Activated B cell treated with CpG ODN at 0.5 μM for 24 hours (primary cell): ENCODE data around the gene KDM4B. TPM values are rescaled to one million over a fixed set of nuclear protein-coding genes. Genes with fewer than 3 reads are reported as not detected.

Experiments used
- ATAC-seq: fragments of 200-7000 bp; cut with Tn5 transposase; one replicate; pipeline ENCODE4 v1.10.0; 2021; ENCODE audit warnings: low read depth, mild to moderate bottlenecking, moderate library complexity
- CTCF ChIA-PET: fragments of 350-600 bp; sonication (Branson Sonifier 250); formaldehyde crosslinking; loops from one replicate; lab custom pipeline; 2021; ENCODE audit warnings: antibody characterized with exemption; lab: Charles Lee
- POLR2A ChIA-PET: fragments of 350-600 bp; sonication (Branson Sonifier 250); formaldehyde crosslinking; loops from one replicate; lab custom pipeline; 2021; ENCODE audit warnings: antibody characterized with exemption; lab: Charles Lee
- DNase-seq: peaks from one replicate; pipeline ENCODE4 v3.0.0; 2022
- H3K27ac Mint-ChIP-seq: one replicate; pipeline ENCODE4 v1.8.0; 2020; ENCODE audit warnings: mixed read lengths
- H3K27me3 Mint-ChIP-seq: one replicate; pipeline ENCODE4 v1.8.0; 2021; ENCODE audit warnings: mixed read lengths
- H3K36me3 Mint-ChIP-seq: one replicate; pipeline ENCODE4 v1.8.0; 2021; ENCODE audit warnings: low read depth, mixed read lengths
- H3K4me1 Mint-ChIP-seq: one replicate; pipeline ENCODE4 v1.8.0; 2021; ENCODE audit warnings: mixed read lengths
- H3K4me3 Mint-ChIP-seq: one replicate; pipeline ENCODE4 v1.8.0; 2020; ENCODE audit warnings: mild to moderate bottlenecking, mixed read lengths
- H3K9me3 Mint-ChIP-seq: one replicate; pipeline ENCODE4 v1.8.0; 2020; ENCODE audit warnings: mixed read lengths
- intact Hi-C: fragments of 100-400 bp; cut with micrococcal nuclease; formaldehyde crosslinking; loops from one replicate; pipeline ENCODE4 v1.15.1; 2024
- total RNA-seq: library from RNA; stranded (reverse); gene quantifications from 2 replicates; pipeline ENCODE4 v1.2.3, GENCODE V29; 2022
- TF ChIP-seq, protein P1 (sequence below): fragments of 200-600 bp; IDR thresholded peaks from one replicate; pipeline ENCODE4 v1.8.0; 2022; ENCODE audit warnings: antibody characterized with exemption, mild to moderate bottlenecking

KDM4B gene
- total RNA-seq, 1 donor from 2014 or later, result 88.9 TPM

DNA sequence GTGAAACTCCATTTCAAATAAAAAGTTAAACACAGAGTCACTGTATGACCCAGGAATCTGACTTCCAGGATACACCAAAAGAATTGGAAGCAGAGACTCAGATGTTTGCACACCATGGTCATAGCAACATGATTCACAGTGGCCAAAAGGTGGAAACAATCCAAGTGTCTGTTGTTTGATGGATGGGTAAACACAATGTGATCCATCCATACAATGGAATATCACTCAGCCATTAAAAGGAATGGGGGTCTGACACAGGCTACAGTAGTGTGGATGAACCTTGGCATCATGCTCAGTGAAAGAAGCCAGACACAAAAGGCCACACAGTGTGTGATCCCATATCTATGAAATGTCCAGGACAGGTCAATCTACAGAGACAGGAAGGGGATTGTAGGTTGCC, 197.3 kb downstream of the KDM4B start:
- Mint-ChIP-seq H3K27ac (no peak overlapping the region), H3K4me3 (no peak overlapping the region), H3K27me3 (no peaks in the 10 kb centered on the region), H3K4me1 (no peaks in the 10 kb centered on the region), H3K36me3 (no peaks in the 10 kb centered on the region), H3K9me3 (no peaks in the 10 kb centered on the region)
- TF ChIP-seq, protein P1, sequence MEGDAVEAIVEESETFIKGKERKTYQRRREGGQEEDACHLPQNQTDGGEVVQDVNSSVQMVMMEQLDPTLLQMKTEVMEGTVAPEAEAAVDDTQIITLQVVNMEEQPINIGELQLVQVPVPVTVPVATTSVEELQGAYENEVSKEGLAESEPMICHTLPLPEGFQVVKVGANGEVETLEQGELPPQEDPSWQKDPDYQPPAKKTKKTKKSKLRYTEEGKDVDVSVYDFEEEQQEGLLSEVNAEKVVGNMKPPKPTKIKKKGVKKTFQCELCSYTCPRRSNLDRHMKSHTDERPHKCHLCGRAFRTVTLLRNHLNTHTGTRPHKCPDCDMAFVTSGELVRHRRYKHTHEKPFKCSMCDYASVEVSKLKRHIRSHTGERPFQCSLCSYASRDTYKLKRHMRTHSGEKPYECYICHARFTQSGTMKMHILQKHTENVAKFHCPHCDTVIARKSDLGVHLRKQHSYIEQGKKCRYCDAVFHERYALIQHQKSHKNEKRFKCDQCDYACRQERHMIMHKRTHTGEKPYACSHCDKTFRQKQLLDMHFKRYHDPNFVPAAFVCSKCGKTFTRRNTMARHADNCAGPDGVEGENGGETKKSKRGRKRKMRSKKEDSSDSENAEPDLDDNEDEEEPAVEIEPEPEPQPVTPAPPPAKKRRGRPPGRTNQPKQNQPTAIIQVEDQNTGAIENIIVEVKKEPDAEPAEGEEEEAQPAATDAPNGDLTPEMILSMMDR, result no peak
- CTCF ChIA-PET, result interaction anchor here (1.2 kb wide), 1 partner anchor 135 kb away, joined by 3 read pairs; no protein-coding TSS in a partner anchor
- DNase-seq (no peak), ATAC-seq (no peak)
- POLR2A ChIA-PET, result no interaction called here
- intact Hi-C loops, result no loop called here

DNA sequence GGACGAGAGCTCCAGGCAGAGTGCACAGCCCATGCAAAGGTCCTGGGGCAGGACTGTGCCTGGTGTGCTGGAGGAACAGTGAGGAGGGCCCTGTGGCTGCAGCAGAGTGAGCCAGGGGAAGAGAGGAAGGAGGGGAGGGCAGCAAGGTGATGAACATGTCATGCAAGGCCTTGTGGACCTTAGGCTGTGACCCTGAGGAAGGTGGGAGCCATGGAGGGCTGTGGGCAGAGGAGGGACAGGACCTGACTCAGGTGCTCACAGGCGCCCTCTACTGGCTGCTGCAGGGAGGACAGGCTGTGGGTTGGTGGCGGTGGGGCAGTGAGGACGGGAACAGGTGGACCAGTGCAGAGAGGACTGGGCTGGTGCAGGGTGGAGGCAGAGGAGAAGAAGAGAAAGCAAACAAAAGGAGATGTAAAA, 201.4 kb downstream of the KDM4B start:
- CTCF ChIA-PET, result interaction anchor here (1.9 kb wide), 1 partner anchor 117 kb away, joined by 5 read pairs; no protein-coding TSS in a partner anchor
- Mint-ChIP-seq H3K4me3 (no peak overlapping the region), H3K36me3 (no peaks in the 10 kb centered on the region), H3K27me3 (no peaks in the 10 kb centered on the region), H3K4me1 (no peaks in the 10 kb centered on the region), H3K9me3 (no peaks in the 10 kb centered on the region), H3K27ac (no peak overlapping the region)
- TF ChIP-seq, protein P1, result no peak
- intact Hi-C loops, result no loop called here
- DNase-seq, result peak; percentile 43
- POLR2A ChIA-PET, result no interaction called here
- peak; percentile 64 for ATAC-seq

DNA sequence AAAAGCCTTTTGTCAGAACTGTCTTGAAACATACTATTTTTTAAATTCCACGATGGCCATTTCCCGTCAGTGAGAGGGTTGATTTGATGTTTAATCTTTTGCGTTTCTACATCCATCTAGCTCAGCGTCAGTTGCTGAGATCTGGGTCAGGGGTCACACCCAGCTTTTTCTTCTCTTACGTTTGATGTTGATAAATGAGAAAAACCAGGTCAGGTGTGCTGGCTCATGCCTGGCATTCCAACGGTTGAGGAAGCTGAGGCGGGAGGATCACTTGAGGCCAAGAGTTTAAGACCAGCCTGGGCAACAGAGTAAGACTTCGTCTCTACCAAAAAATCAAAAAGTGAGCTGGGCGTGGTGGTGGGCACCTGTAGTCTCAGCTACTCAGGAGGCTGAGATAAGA, 202.8 kb downstream of the KDM4B start:
- POLR2A ChIA-PET, result no interaction called here
- TF ChIP-seq, protein P1, result no peak
- no peak overlapping the region for H3K27ac Mint-ChIP-seq

DNA sequence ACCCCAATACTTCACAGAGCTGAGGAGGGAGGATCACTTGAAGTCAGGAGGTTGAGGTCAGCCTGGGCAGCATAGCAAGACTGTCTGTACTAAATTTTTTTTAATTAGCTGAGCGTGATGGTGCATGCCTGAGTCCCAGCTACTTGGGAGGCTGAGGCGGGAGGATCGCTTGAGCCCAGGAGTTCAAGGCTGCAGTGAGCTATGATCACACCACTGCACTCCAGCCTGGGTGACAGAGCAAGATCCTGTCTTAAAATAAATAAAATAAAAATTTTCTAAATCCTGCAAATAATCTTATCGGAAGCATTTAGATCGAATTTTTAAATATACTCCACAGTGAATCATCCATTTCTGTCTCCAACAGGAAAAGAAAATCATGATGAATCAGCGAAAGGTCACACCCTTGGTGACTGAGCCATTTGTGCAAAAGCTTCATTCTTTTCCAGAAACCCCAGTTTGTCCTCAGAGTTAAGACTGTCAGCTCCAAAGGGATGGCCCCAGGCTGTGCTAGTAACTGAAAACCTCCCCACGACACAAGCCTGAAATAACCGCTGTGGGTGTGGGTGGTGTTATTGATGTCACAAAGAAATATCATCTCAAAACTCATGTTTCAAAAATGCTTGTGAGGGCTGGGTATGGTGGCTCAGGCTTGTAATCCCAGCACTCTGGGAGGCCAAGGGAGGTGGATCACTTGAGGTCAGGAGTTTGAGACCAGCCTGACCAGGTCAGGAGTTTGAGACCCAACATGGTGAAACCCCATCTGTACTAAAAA, 204.1 kb downstream of the KDM4B start:
- no peaks in the 10 kb centered on the region for H3K27me3 Mint-ChIP-seq
- no peak overlapping the region for H3K4me3 Mint-ChIP-seq
- ChIA-PET CTCF (no interaction called here), POLR2A (no interaction called here)
- H3K36me3 Mint-ChIP-seq, result no peaks in the 10 kb centered on the region
- TF ChIP-seq, protein P1, result no peak
- ATAC-seq, result no peak
- intact Hi-C loops, result no loop called here
- DNase-seq, result no peak
- H3K4me1 Mint-ChIP-seq, result no peaks in the 10 kb centered on the region
- H3K27ac Mint-ChIP-seq, result no peak overlapping the region
- no peaks in the 10 kb centered on the region for H3K9me3 Mint-ChIP-seq

More for the DNA sequence above, 202.8 kb downstream of the KDM4B start:
- CTCF ChIA-PET, result interaction anchor here (1.1 kb wide), 1 partner anchor 123 kb away, joined by 4 read pairs; no protein-coding TSS in a partner anchor
- H3K36me3 Mint-ChIP-seq, result no peaks in the 10 kb centered on the region
- no peaks in the 10 kb centered on the region for H3K9me3 Mint-ChIP-seq
- intact Hi-C loops, result no loop called here
- H3K27me3 Mint-ChIP-seq, result no peaks in the 10 kb centered on the region
- H3K4me3 Mint-ChIP-seq, result no peak overlapping the region
- DNase-seq, result no peak
- no peak for ATAC-seq
- no peaks in the 10 kb centered on the region for H3K4me1 Mint-ChIP-seq

DNA sequence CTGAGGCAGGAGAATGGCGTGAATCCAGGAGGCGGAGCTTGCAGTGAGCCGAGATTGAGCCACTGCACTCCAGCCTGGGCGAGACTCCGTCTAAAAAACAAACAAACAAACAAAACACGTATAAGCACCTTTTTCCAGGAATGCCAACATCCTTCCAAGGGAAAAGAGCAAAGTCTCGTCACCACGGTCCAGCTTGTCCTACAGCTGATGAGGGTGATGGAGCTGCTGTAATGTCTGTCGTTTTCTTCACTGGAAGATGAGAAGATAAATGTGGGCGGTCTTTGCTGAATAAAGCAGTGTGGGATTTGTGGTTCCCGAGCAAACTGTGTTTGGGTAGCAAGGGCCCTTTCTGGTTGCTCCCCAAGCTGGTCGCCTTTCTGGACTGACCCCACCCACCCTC, 205.1 kb downstream of the KDM4B start:
- TF ChIP-seq, protein P1, result no peak
- H3K27ac Mint-ChIP-seq, result no peak overlapping the region
- H3K4me3 Mint-ChIP-seq, result no peak overlapping the region
- H3K4me1 Mint-ChIP-seq, result no peaks in the 10 kb centered on the region
- H3K27me3 Mint-ChIP-seq, result no peaks in the 10 kb centered on the region
- H3K9me3 Mint-ChIP-seq, result no peaks in the 10 kb centered on the region
- ATAC-seq (no peak), DNase-seq (no peak)
- H3K36me3 Mint-ChIP-seq, result no peaks in the 10 kb centered on the region
- ChIA-PET POLR2A (no interaction called here), CTCF (no interaction called here)
- intact Hi-C loops, result no loop called here
